KBM-7 (cell line): ENCODE results near the gene GRID2.

ENCODE experiments used
- DNase-seq: peaks from one replicate; pipeline ENCODE4 v3.0.0-alpha.2; 2015
- in situ Hi-C: fragments of 300-500 bp; cut with MboI; formaldehyde crosslinking; loops from 2 replicates; pipeline ENCODE4 v1.14.3; 2020; ENCODE audit warnings: low sequenced_read_pairs, low pct_unique_long_range_greater_than_20kb, mixed read lengths

GRID2 gene

GRCh38 chr4:93475730-93476129, 1172.0 kb downstream of the GRID2 start:
- no peak for DNase-seq
- in situ Hi-C loops = no loop called here

GRCh38 chr4:93478805-93479204, 1175.0 kb downstream of the GRID2 start:
- no peak for DNase-seq
- in situ Hi-C loops = no loop called here

- no peak for DNase-seq
- in situ Hi-C loops = no loop called here
Measured at GRCh38 chr4:93480452-93480851, 1176.7 kb downstream of the GRID2 start.

- no peak for DNase-seq
- in situ Hi-C loops = no loop called here
Measured at GRCh38 chr4:93495346-93495745, 1191.6 kb downstream of the GRID2 start.

- in situ Hi-C loops = no loop called here
- DNase-seq = no peak
Measured at GRCh38 chr4:93501244-93501643, 1197.5 kb downstream of the GRID2 start.

- in situ Hi-C loops = no loop called here
Measured at GRCh38 chr4:93501946-93502345, 1198.2 kb downstream of the GRID2 start.

GRCh38 chr4:93502991-93503390, 1199.2 kb downstream of the GRID2 start:
- DNase-seq = no peak
- in situ Hi-C loops = no loop called here

More at GRCh38 chr4:93501946-93502345, 1198.2 kb downstream of the GRID2 start:
- DNase-seq = no peak

GRCh38 chr4:93513851-93514250, 1210.1 kb downstream of the GRID2 start:
- in situ Hi-C loops = no loop called here
- DNase-seq = no peak

- no peak for DNase-seq
- in situ Hi-C loops = no loop called here
Measured at GRCh38 chr4:93515208-93515607, 1211.4 kb downstream of the GRID2 start.

GRCh38 chr4:93529692-93530372, 1226.1 kb downstream of the GRID2 start:
- DNase-seq = no peak
- in situ Hi-C loops = no loop called here

- in situ Hi-C loops = no loop called here
- DNase-seq = no peak
Measured at GRCh38 chr4:93532234-93532633, 1228.5 kb downstream of the GRID2 start.

GRCh38 chr4:93540562-93540961, 1236.8 kb downstream of the GRID2 start:
- no peak for DNase-seq
- in situ Hi-C loops = no loop called here

- in situ Hi-C loops = no loop called here
- DNase-seq = no peak
Measured at GRCh38 chr4:93561842-93562241, 1258.1 kb downstream of the GRID2 start.

- DNase-seq = no peak
- in situ Hi-C loops = no loop called here
Measured at GRCh38 chr4:93568758-93569157, 1265.0 kb downstream of the GRID2 start.

GRCh38 chr4:93573285-93573684, 1269.5 kb downstream of the GRID2 start:
- in situ Hi-C loops = no loop called here
- DNase-seq = no peak

- no peak for DNase-seq
- in situ Hi-C loops = no loop called here
Measured at GRCh38 chr4:93578942-93579341, 1275.2 kb downstream of the GRID2 start.

GRCh38 chr4:93605163-93605562, 1301.4 kb downstream of the GRID2 start:
- in situ Hi-C loops = no loop called here
- no peak for DNase-seq

- in situ Hi-C loops = no loop called here
- DNase-seq = no peak
Measured at GRCh38 chr4:93617606-93618005, 1313.8 kb downstream of the GRID2 start.

- in situ Hi-C loops = no loop called here
- DNase-seq = no peak
Measured at GRCh38 chr4:93633721-93634120, 1330.0 kb downstream of the GRID2 start.

- DNase-seq = no peak
- in situ Hi-C loops = no loop called here
Measured at GRCh38 chr4:93635943-93636342, 1332.2 kb downstream of the GRID2 start.

- in situ Hi-C loops = no loop called here
- DNase-seq = no peak
Measured at GRCh38 chr4:93645120-93645519, 1341.4 kb downstream of the GRID2 start.
